ENCODE measurements around the gene BTN1A1. TPM values are rescaled to one million over a fixed set of nuclear protein-coding genes. Genes with fewer than 3 reads are reported as not detected.

BTN1A1 gene
- total RNA-seq, 1 experiment from 2014 or later: 0.15 TPM

GRCh38 chr6:26537846-26538571 lies 37.9 kb downstream of the BTN1A1 start, which contains the start of gene HMGN4 (continued):
- TF ChIP-seq GRHL2 (CRISPR knock-in tag; IDR thresholded peaks at IDR 0.05; ENCODE audit: insufficient replicate concordance, severe bottlenecking) (no peak), FOXP4 (CRISPR knock-in tag; IDR thresholded peaks at IDR 0.05) (no peak), IRF2 (CRISPR knock-in tag; IDR thresholded peaks at IDR 0.05; ENCODE audit: borderline replicate concordance, low read depth) (no peak), EMX1 (CRISPR knock-in tag; IDR thresholded peaks at IDR 0.05) (no peak), HMGXB4 (CRISPR knock-in tag; IDR thresholded peaks at IDR 0.05) (peak; percentile 92; the same call in 1 of the 2 replicates), ZNF263 (CRISPR knock-in tag; IDR thresholded peaks at IDR 0.05; ENCODE audit: low read depth) (no peak), GTF2I (CRISPR knock-in tag; conservative IDR thresholded peaks at IDR 0.05) (no peak)

- peak; percentile 7 for ATAC-seq
- POLR2A ChIA-PET: interaction anchor here (1.0 to 2.0 kb wide), 6 partner anchors 9 to 608 kb away, joined by 3 to 11 read pairs (median 4); a partner anchor contains a TSS
- Mint-ChIP-seq H3K4me3 (peak overlapping the region; percentile 96), H3K27me3 (ENCODE audit: low read depth) (no peaks in the 10 kb centered on the region), H3K4me1 (peaks cover 34% of the 10 kb centered on the region), H3K36me3 (peaks cover 11% of the 10 kb centered on the region), H3K9me3 (no peaks in the 10 kb centered on the region), H3K27ac (peak overlapping the region; percentile 57)
- CTCF ChIA-PET: interaction anchor here (0.6 to 3.8 kb wide), 10 partner anchors 12 to 217 kb away, joined by 3 to 19 read pairs (median 6); partner anchors contain the start of gene BTN1A1
- DNase-seq (ENCODE audit: low spot score): no peak
- TF ChIP-seq USF1 (CRISPR knock-in tag; IDR thresholded peaks at IDR 0.05): no peak
- no peak for TF ChIP-seq ZNF416 (CRISPR knock-in tag; IDR thresholded peaks at IDR 0.05)
- TF ChIP-seq FOXJ3 (CRISPR knock-in tag; IDR thresholded peaks at IDR 0.05; ENCODE audit: borderline replicate concordance): no peak
- TF ChIP-seq MXD4 (CRISPR knock-in tag; IDR thresholded peaks at IDR 0.05; ENCODE audit: borderline replicate concordance): no peak
- TF ChIP-seq PREB (CRISPR knock-in tag; IDR thresholded peaks at IDR 0.05; ENCODE audit: borderline replicate concordance): no peak
- no peak for TF ChIP-seq ZNF671 (CRISPR knock-in tag; IDR thresholded peaks at IDR 0.05)
- no peak for TF ChIP-seq GTF2I (CRISPR knock-in tag; conservative IDR thresholded peaks at IDR 0.05)
- no peak for TF ChIP-seq RORB (CRISPR knock-in tag; IDR thresholded peaks at IDR 0.05)
- TF ChIP-seq NFE2L1 (CRISPR knock-in tag; IDR thresholded peaks at IDR 0.05): no peak
- TF ChIP-seq STAT6 (CRISPR knock-in tag; conservative IDR thresholded peaks at IDR 0.05; ENCODE audit: low read depth): no peak
- TF ChIP-seq NR3C1 (CRISPR knock-in tag; conservative IDR thresholded peaks at IDR 0.05; ENCODE audit: low read depth): no peak
- TF ChIP-seq ATF6 (CRISPR knock-in tag; IDR thresholded peaks at IDR 0.05): no peak
- no peak for TF ChIP-seq NFYB (CRISPR knock-in tag; conservative IDR thresholded peaks at IDR 0.05; ENCODE audit: low read depth)
- TF ChIP-seq AR (CRISPR knock-in tag; IDR thresholded peaks at IDR 0.05): no peak
- no peak for TF ChIP-seq ESRRA (CRISPR knock-in tag; IDR thresholded peaks at IDR 0.05; ENCODE audit: borderline replicate concordance)
- no peak for TF ChIP-seq NFATC4 (CRISPR knock-in tag; IDR thresholded peaks at IDR 0.05)
- no peak for TF ChIP-seq ZNF232 (CRISPR knock-in tag; IDR thresholded peaks at IDR 0.05)
Observed at GRCh38 chr6:26538572-26538902, 38.4 kb downstream of the BTN1A1 start.

Data from WTC11 (cell line).